Measurements from ENCODE around the gene PSME2. TPM values are rescaled to one million over a fixed set of nuclear protein-coding genes. Genes with fewer than 3 reads are reported as not detected.

Gene PSME2, protein sequence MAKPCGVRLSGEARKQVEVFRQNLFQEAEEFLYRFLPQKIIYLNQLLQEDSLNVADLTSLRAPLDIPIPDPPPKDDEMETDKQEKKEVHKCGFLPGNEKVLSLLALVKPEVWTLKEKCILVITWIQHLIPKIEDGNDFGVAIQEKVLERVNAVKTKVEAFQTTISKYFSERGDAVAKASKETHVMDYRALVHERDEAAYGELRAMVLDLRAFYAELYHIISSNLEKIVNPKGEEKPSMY
- total RNA-seq (2016; rRNA removed; fragmentation: Illumina TruSeq; extraction: Trizol): 716 and 834 TPM in 2 replicates
- total RNA-seq (2016; cell fraction: cytosol; rRNA removed; fragmentation: Illumina TruSeq; extraction: Trizol; ENCODE audit: low read depth): 203 and 215 TPM in 2 replicates
- total RNA-seq (2016; cell fraction: insoluble cytoplasmic fraction; rRNA removed; fragmentation: Illumina TruSeq; extraction: Trizol): 729 and 850 TPM in 2 replicates
- 201 TPM in 2 replicates for total RNA-seq (2016; cell fraction: membrane; rRNA removed; fragmentation: Illumina TruSeq; extraction: Trizol)
- 350 and 410 TPM in 2 replicates for total RNA-seq (2016; cell fraction: nucleus; rRNA removed; fragmentation: Illumina TruSeq; extraction: Trizol)
- polyA plus RNA-seq (2011; rRNA removed): 332 and 362 TPM in 2 replicates
- polyA plus RNA-seq (2011; cell fraction: cytosol; rRNA removed): 139 and 148 TPM in 2 replicates
- polyA plus RNA-seq (2011; cell fraction: nucleus; rRNA removed): 1,051 and 1,099 TPM in 2 replicates
- 349 and 352 TPM in 2 replicates for polyA plus RNA-seq (2012)
- polyA plus RNA-seq (2016; cell fraction: cytosol; fragmentation: Illumina TruSeq; extraction: Trizol; ENCODE audit: low read depth): 217 and 232 TPM in 2 replicates
- polyA plus RNA-seq (2016; cell fraction: insoluble cytoplasmic fraction; fragmentation: Illumina TruSeq; extraction: Trizol; ENCODE audit: low read depth): 820 and 900 TPM in 2 replicates
- 168 and 182 TPM in 2 replicates for polyA plus RNA-seq (2016; cell fraction: membrane; fragmentation: Illumina TruSeq; extraction: Trizol; ENCODE audit: low read depth)
- 846 and 908 TPM in 2 replicates for polyA plus RNA-seq (2016; cell fraction: nucleus; fragmentation: Illumina TruSeq; extraction: Trizol; ENCODE audit: insufficient read depth, low read depth)
- 65.6 and 111 TPM in 2 replicates for polyA minus RNA-seq (2011; rRNA and poly(A)+ RNA removed; ENCODE audit: low replicate concordance)
- polyA minus RNA-seq (2011; cell fraction: cytosol; rRNA and poly(A)+ RNA removed): 47.8 and 52.0 TPM in 2 replicates
- polyA minus RNA-seq (2011; cell fraction: nucleus; rRNA and poly(A)+ RNA removed): 120 and 160 TPM in 2 replicates
- Bru-seq, nascent RNA: percentile 96 among the genes with signal in this experiment
- percentile 97 among the genes with signal in this experiment for BruChase-seq, experiment 1, labeled RNA remaining after a 6-hour chase
- percentile 97 among the genes with signal in this experiment for BruChase-seq, experiment 2, labeled RNA remaining after a 2-hour chase
- long read RNA-seq, experiment 1, transcript PSME2-203 (11 exons, 1,502 nt): minor isoform, 23 of 709 reads
- long read RNA-seq, experiment 1, transcript PSME2-213 (10 exons, 755 nt): minor isoform, 6 of 709 reads
- long read RNA-seq, experiment 1, transcript PSME2-201 (11 exons, 1,404 nt): major isoform, 626 of 709 reads
- long read RNA-seq, experiment 1, partial matches to known transcripts: 17 of 709 reads
- long read RNA-seq, experiment 1, other reads (novel, unspliced or antisense): 33 of 709 reads
- long read RNA-seq, experiment 2, transcript PSME2-201 (11 exons, 1,404 nt): major isoform, 288 of 471 reads
- long read RNA-seq, experiment 2, transcript PSME2-205 (2 exons, 496 nt): minor isoform, 6 of 471 reads
- long read RNA-seq, experiment 2, transcript PSME2-203 (11 exons, 1,502 nt): minor isoform, 17 of 471 reads
- long read RNA-seq, experiment 2, partial matches to known transcripts: 33 of 471 reads
- long read RNA-seq, experiment 2, other reads (novel, unspliced or antisense): 125 of 471 reads

DNA sequence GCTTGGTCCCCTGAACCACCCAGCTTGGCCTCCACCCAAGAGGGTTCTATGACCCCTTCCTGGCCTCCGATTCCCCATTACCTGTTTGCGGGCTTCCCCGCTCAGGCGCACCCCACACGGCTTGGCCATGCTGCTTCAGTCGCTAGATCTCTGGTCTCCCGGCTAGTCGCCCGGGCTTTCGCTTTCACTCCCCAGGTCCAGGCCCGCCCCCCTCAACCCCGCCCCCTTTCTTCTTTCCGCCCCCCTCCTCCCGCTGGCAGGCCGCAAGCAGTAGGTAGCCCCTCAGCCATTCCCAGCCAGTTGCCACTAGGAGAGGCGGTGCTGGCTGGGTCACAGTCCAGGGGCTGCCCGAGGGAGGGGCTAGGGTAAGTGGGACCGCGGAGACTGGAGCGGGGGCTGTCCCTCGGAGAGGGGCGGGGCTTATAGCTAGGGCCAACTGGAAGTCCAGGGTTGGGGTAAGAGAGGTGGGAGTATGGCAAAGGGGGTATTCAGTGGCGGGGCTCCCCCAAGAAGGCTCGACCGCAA is at the start of gene PSME2:
TSS of gene PSME2 (minus strand) at position 158 of the 525 bp plus-strand sequence. CDS start at position 129, 29 bp downstream.
- Histone ChIP-seq H3K9me3 (ENCODE audit: low read length) (no peaks in the 10 kb centered on the region), H3K4me3 (replicated peaks in 1 of 3; ENCODE audit: insufficient read depth in 1 of 3, low read depth in 2 of 3, low read length in 3 of 3) (peak within 1 kb of the TSS; percentile 91 to 100 (median 96)), H4K20me1 (ENCODE audit: insufficient read depth, low read length) (peaks cover 7% of the 10 kb centered on the region; the same call in 1 of the 2 replicates), H3K4me2 (ENCODE audit: low read depth, low read length) (peak within 1 kb of the TSS; percentile 98), H3K79me2 (ENCODE audit: insufficient read depth, low read length) (peaks cover 40% of the 10 kb centered on the region), H3K27ac (ENCODE audit: extremely low read length, insufficient read depth, low read length) (peak within 1 kb of the TSS; percentile 76), H3K4me1 (ENCODE audit: insufficient read depth, low read length) (peaks cover 63% of the 10 kb centered on the region), H3K9ac (ENCODE audit: insufficient read depth, low read depth, low read length) (peak within 1 kb of the TSS; percentile 95), H3K27me3 (ENCODE audit: control insufficient read depth in 1 of 2, insufficient read depth in 2 of 2, low read length in 2 of 2) (peaks cover 0 to 3% of the 10 kb centered on the region in 2 experiments; a peak in 1 of 5 replicates), H2AFZ (ENCODE audit: low read length) (peak within 1 kb of the TSS; percentile 21), H3K36me3 (replicated peaks in 1 of 2; ENCODE audit: control insufficient read depth in 1 of 2, insufficient read depth in 2 of 2, low read length in 2 of 2) (peaks cover 33 to 48% of the 10 kb centered on the region in 2 experiments)
- POLR2A ChIA-PET: interaction anchor here (0.6 to 8.5 kb wide), 66 partner anchors 11 to 1557 kb away, joined by 3 to 279 read pairs (median 5); partner anchors contain the start of genes ACIN1, BCL2L2, C14orf119 and CARMIL3
- DNase-seq (ENCODE audit: low spot score) (peak; percentile 100), ATAC-seq (peak; percentile 82), FAIRE-seq (no peak)
- in situ Hi-C loops (cut with HindIII; ENCODE audit: extremely low pct_ligation_motif_present, low pct_unique_long_range_greater_than_20kb) (loop anchor here (25.0 kb wide), 1 partner anchor 834 kb away; the partner anchor contains the start of genes BCL2L2, PABPN1 and PPP1R3E), intact Hi-C loops (cut with micrococcal nuclease; ENCODE audit: unreplicated experiment) (loop anchor here (1.0 kb wide), 3 partner anchors 15 to 42 kb away; partner anchors contain the start of genes DCAF11, IPO4, IRF9 and NRL)
- BruUV-seq (replicated peaks): no TSS peak
- whole genome bisulfite sequencing (ENCODE audit: low lambda C conversion rate): under 1% methylated on average over 25 of the region's 25 CpGs
- CTCF ChIA-PET (ENCODE audit: low intra/inter-chr PET ratio, low total read pairs): no interaction called here
- TF ChIP-seq, protein P1, sequence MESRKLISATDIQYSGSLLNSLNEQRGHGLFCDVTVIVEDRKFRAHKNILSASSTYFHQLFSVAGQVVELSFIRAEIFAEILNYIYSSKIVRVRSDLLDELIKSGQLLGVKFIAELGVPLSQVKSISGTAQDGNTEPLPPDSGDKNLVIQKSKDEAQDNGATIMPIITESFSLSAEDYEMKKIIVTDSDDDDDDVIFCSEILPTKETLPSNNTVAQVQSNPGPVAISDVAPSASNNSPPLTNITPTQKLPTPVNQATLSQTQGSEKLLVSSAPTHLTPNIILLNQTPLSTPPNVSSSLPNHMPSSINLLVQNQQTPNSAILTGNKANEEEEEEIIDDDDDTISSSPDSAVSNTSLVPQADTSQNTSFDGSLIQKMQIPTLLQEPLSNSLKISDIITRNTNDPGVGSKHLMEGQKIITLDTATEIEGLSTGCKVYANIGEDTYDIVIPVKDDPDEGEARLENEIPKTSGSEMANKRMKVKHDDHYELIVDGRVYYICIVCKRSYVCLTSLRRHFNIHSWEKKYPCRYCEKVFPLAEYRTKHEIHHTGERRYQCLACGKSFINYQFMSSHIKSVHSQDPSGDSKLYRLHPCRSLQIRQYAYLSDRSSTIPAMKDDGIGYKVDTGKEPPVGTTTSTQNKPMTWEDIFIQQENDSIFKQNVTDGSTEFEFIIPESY (CRISPR knock-in tag; IDR thresholded peaks at IDR 0.05): peak; percentile 25; the same call in 1 of the 2 replicates
- TF ChIP-seq, protein P2, sequence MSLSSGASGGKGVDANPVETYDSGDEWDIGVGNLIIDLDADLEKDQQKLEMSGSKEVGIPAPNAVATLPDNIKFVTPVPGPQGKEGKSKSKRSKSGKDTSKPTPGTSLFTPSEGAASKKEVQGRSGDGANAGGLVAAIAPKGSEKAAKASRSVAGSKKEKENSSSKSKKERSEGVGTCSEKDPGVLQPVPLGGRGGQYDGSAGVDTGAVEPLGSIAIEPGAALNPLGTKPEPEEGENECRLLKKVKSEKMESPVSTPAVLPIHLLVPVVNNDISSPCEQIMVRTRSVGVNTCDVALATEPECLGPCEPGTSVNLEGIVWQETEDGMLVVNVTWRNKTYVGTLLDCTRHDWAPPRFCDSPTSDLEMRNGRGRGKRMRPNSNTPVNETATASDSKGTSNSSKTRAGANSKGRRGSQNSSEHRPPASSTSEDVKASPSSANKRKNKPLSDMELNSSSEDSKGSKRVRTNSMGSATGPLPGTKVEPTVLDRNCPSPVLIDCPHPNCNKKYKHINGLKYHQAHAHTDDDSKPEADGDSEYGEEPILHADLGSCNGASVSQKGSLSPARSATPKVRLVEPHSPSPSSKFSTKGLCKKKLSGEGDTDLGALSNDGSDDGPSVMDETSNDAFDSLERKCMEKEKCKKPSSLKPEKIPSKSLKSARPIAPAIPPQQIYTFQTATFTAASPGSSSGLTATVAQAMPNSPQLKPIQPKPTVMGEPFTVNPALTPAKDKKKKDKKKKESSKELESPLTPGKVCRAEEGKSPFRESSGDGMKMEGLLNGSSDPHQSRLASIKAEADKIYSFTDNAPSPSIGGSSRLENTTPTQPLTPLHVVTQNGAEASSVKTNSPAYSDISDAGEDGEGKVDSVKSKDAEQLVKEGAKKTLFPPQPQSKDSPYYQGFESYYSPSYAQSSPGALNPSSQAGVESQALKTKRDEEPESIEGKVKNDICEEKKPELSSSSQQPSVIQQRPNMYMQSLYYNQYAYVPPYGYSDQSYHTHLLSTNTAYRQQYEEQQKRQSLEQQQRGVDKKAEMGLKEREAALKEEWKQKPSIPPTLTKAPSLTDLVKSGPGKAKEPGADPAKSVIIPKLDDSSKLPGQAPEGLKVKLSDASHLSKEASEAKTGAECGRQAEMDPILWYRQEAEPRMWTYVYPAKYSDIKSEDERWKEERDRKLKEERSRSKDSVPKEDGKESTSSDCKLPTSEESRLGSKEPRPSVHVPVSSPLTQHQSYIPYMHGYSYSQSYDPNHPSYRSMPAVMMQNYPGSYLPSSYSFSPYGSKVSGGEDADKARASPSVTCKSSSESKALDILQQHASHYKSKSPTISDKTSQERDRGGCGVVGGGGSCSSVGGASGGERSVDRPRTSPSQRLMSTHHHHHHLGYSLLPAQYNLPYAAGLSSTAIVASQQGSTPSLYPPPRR (CRISPR knock-in tag; IDR thresholded peaks at IDR 0.05; ENCODE audit: borderline replicate concordance): peak; percentile 69; the same call in 1 of the 2 replicates
- TF ChIP-seq XRCC5 (optimal IDR thresholded peaks at IDR 0.05; ENCODE audit: low read length) (peak; percentile 91), ERF (CRISPR knock-in tag; IDR thresholded peaks at IDR 0.05) (peak; percentile 88; the same call in 1 of the 2 replicates), ZNF235 (CRISPR knock-in tag; IDR thresholded peaks at IDR 0.05; ENCODE audit: borderline replicate concordance) (peak; percentile 72; the same call in 1 of the 2 replicates), ZNF331 (CRISPR knock-in tag; IDR thresholded peaks at IDR 0.05) (peak; percentile 76), HNRNPH1 (optimal IDR thresholded peaks at IDR 0.05; ENCODE audit: low read depth, low read length) (no peak), SIN3A (IDR thresholded peaks at IDR 0.05; ENCODE audit: borderline replicate concordance, low read depth, low read length) (peak; percentile 88; the same call in 1 of the 2 replicates)
